H1 (cell line): ENCODE data around the gene ENOX2. TPM values are rescaled to one million over a fixed set of nuclear protein-coding genes. Genes with fewer than 3 reads are reported as not detected.

Source experiments
- CTCF ChIA-PET: fragments of 300-600 bp; sonication (Branson Sonifier 250); formaldehyde crosslinking; loops from one replicate; lab custom pipeline; 2021; ENCODE audit not compliant: partially characterized antibody; lab: Charles Lee
- POLR2A ChIA-PET: fragments of 300-600 bp; sonication (Branson Sonifier 250); formaldehyde crosslinking; loops from one replicate; lab custom pipeline; 2021; ENCODE audit warnings: inconsistent platforms; ENCODE audit not compliant: partially characterized antibody; lab: Charles Lee
- DNase-seq, 2 experiments: peaks; one replicate each; pipeline versions ENCODE4 v3.0.0 to v3.0.0-alpha.2; 2010 to 2022; ENCODE audit warnings: low spot score in 2 of 2, low read depth in 1 of 2, mixed read lengths in 1 of 2
- FAIRE-seq: peaks from 2 replicates; lab custom pipeline; 2011; peaks lifted over from hg19 to GRCh38; lab: Jason Lieb, UNC
- H2AFZ ChIP-seq: 2 replicates; pipeline ENCODE4 v1.8.1; 2012; ENCODE audit warnings: low read length, inconsistent platforms
- H2AK5ac ChIP-seq: 2 replicates; pipeline ENCODE4 v1.6.1; 2013; ENCODE audit warnings: low read depth, low read length
- H2BK120ac ChIP-seq: replicated peaks from 2 replicates; pipeline ENCODE3; 2013; ENCODE audit warnings: low read depth, low read length, inconsistent platforms
- H2BK12ac ChIP-seq: 2 replicates; pipeline ENCODE4 v1.6.1; 2013; ENCODE audit warnings: low read depth, low read length
- H2BK15ac ChIP-seq: 2 replicates; pipeline ENCODE4 v1.6.1; 2013; ENCODE audit warnings: low read length
- H2BK20ac ChIP-seq: 2 replicates; pipeline ENCODE4 v1.6.1; 2013; ENCODE audit warnings: low read length
- H2BK5ac ChIP-seq: 2 replicates; pipeline ENCODE4 v1.6.1; 2013; ENCODE audit warnings: low read depth, low read length
- H3K14ac ChIP-seq: 2 replicates; pipeline ENCODE4 v1.6.1; 2013; ENCODE audit warnings: inconsistent platforms; ENCODE audit not compliant: insufficient read length
- H3K18ac ChIP-seq: 2 replicates; pipeline ENCODE4 v1.6.1; 2013; ENCODE audit warnings: low read length; ENCODE audit errors: extremely low read depth
- H3K23ac ChIP-seq: 2 replicates; pipeline ENCODE4 v1.6.1; 2013; ENCODE audit warnings: inconsistent platforms; ENCODE audit not compliant: insufficient read length
- H3K23me2 ChIP-seq: 2 replicates; pipeline ENCODE4 v1.6.1; 2013; ENCODE audit warnings: low read depth, low read length
- H3K27ac ChIP-seq: 2 replicates; pipeline ENCODE4 v1.6.1; 2011; ENCODE audit warnings: low read depth, low read length, inconsistent platforms
- H3K27me3 ChIP-seq, 4 experiments: replicated peaks in 1 of 4; 1 replicate in 1 of 4; 2 replicates in 3 of 4; pipeline versions ENCODE4 v1.6.1 to v1.8.1; 2011 to 2013; ENCODE audit warnings: low read length in 3 of 4, mild to moderate bottlenecking in 3 of 4, inconsistent platforms in 2 of 4, mixed read lengths in 2 of 4, moderate library complexity in 1 of 4; ENCODE audit not compliant: control insufficient read depth in 3 of 4, insufficient read depth in 3 of 4; ENCODE audit errors: extremely low read depth in 1 of 4
- H3K36me3 ChIP-seq, 4 experiments: 2 replicates each; pipeline versions ENCODE4 v1.6.1 to v1.8.1; 2011 to 2013; ENCODE audit warnings: mild to moderate bottlenecking in 4 of 4, low read length in 3 of 4, moderate library complexity in 2 of 4, control low read depth in 1 of 4, inconsistent platforms in 1 of 4; ENCODE audit not compliant: insufficient read depth in 4 of 4, control insufficient read depth in 2 of 4
- H3K4ac ChIP-seq: replicated peaks from 2 replicates; pipeline ENCODE3; 2013; ENCODE audit warnings: low read length, low read depth, mixed read lengths, inconsistent platforms; ENCODE audit not compliant: insufficient read length
- H3K4me1 ChIP-seq, 4 experiments: replicated peaks in 1 of 4; 1 replicate in 1 of 4; 2 replicates in 3 of 4; pipeline versions ENCODE4 v1.6.1 to v1.8.1; 2011 to 2013; ENCODE audit warnings: low read length in 3 of 4, inconsistent platforms in 2 of 4, mixed read lengths in 1 of 4; ENCODE audit not compliant: insufficient read depth in 4 of 4, control insufficient read depth in 3 of 4
- H3K4me2 ChIP-seq, 2 experiments: 2 replicates each; pipeline versions ENCODE4 v1.6.1 to v1.8.1; 2011 to 2013; ENCODE audit warnings: low read depth in 2 of 2, low read length in 2 of 2, control low read depth in 1 of 2, inconsistent platforms in 1 of 2, mild to moderate bottlenecking in 1 of 2; ENCODE audit not compliant: insufficient read depth in 1 of 2
- H3K4me3 ChIP-seq, 4 experiments: fragments of 200-600, 300-600 bp in 1 of 4; sonication (generic), shearing (Covaris generic), sonication (Bioruptor Twin) in 1 of 4; 2 replicates each; pipeline versions ENCODE4 v1.5.1 to v1.8.1; 2011 to 2016; ENCODE audit warnings: low read length in 4 of 4, low read depth in 3 of 4, control low read depth in 2 of 4, inconsistent platforms in 2 of 4, mild to moderate bottlenecking in 2 of 4, mixed read lengths in 1 of 4, moderate library complexity in 1 of 4; ENCODE audit not compliant: insufficient read depth in 2 of 4; ENCODE audit errors: extremely low read depth in 1 of 4
- H3K56ac ChIP-seq: replicated peaks from 2 replicates; pipeline ENCODE3; 2013; ENCODE audit warnings: low read depth, mild to moderate bottlenecking, mixed read lengths, low read length, inconsistent platforms; ENCODE audit not compliant: insufficient read length
- H3K79me1 ChIP-seq: 2 replicates; pipeline ENCODE4 v1.6.1; 2013; ENCODE audit warnings: low read depth, low read length, control low read depth
- H3K79me2 ChIP-seq, 2 experiments: 2 replicates each; pipeline versions ENCODE4 v1.6.1 to v1.8.1; 2012 to 2013; ENCODE audit warnings: low read length in 2 of 2, mild to moderate bottlenecking in 2 of 2, inconsistent platforms in 1 of 2; ENCODE audit not compliant: insufficient read depth in 2 of 2, control insufficient read depth in 1 of 2
- H3K9ac ChIP-seq, 4 experiments: replicated peaks in 1 of 4; 1 replicate in 1 of 4; 2 replicates in 3 of 4; pipeline versions ENCODE4 v1.6.1 to v1.8.1; 2011 to 2013; ENCODE audit warnings: low read depth in 3 of 4, low read length in 3 of 4, control low read depth in 2 of 4, mild to moderate bottlenecking in 2 of 4, moderate library complexity in 2 of 4, inconsistent platforms in 1 of 4; ENCODE audit errors: extremely low read depth in 1 of 4
- H3K9me3 ChIP-seq, 2 experiments: 2 replicates each; pipeline versions ENCODE4 v1.6.1 to v1.8.1; 2012 to 2013; ENCODE audit warnings: mild to moderate bottlenecking in 2 of 2, moderate library complexity in 2 of 2, control low read depth in 1 of 2, inconsistent platforms in 1 of 2, low read depth in 1 of 2, low read length in 1 of 2, mixed read lengths in 1 of 2; ENCODE audit not compliant: insufficient read depth in 2 of 2
- H4K20me1 ChIP-seq, 2 experiments: replicated peaks in 1 of 2; 2 replicates each; pipeline versions ENCODE3 to v1.8.1; 2011 to 2013; ENCODE audit warnings: inconsistent platforms in 2 of 2, low read length in 2 of 2, mild to moderate bottlenecking in 1 of 2; ENCODE audit not compliant: insufficient read depth in 2 of 2, control insufficient read depth in 1 of 2
- H4K5ac ChIP-seq: 2 replicates; pipeline ENCODE4 v1.6.1; 2013; ENCODE audit warnings: low read length, low read depth, mixed read lengths, inconsistent platforms; ENCODE audit not compliant: insufficient read length
- H4K8ac ChIP-seq: 2 replicates; pipeline ENCODE4 v1.8.0; 2013; ENCODE audit warnings: mild to moderate bottlenecking, moderate library complexity, low read length, inconsistent platforms; ENCODE audit not compliant: insufficient read depth; ENCODE audit errors: extremely low read depth
- H4K91ac ChIP-seq: replicated peaks from 2 replicates; pipeline ENCODE3; 2013; ENCODE audit warnings: low read length, mixed read lengths, inconsistent platforms; ENCODE audit not compliant: insufficient read length
- MAX ChIP-seq: IDR thresholded peaks from 2 replicates; pipeline ENCODE4 v1.6.1; 2012; ENCODE audit warnings: inconsistent platforms
- SIX5 ChIP-seq: IDR thresholded peaks from 2 replicates; pipeline ENCODE4 v1.6.1; 2011; ENCODE audit warnings: mild to moderate bottlenecking, low read depth, low read length
- TAF7 ChIP-seq: optimal IDR thresholded peaks from 2 replicates; pipeline ENCODE3; 2011; ENCODE audit warnings: low read depth, mild to moderate bottlenecking, inconsistent platforms, low read length, moderate library complexity, borderline replicate concordance
- USF2 ChIP-seq: IDR thresholded peaks from 2 replicates; pipeline ENCODE4 v1.6.1; 2011; ENCODE audit warnings: low read length, improper control_type of control experiment
- whole genome bisulfite sequencing, 2 experiments: shearing (Covaris generic) in 1 of 2; methylation state at CpG; one replicate each; pipeline versions ENCODE4 v1.1.6 to v1.1.7; 2013 to 2015; ENCODE audit warnings: low lambda C conversion rate in 2 of 2, mixed read lengths in 2 of 2, inconsistent platforms in 1 of 2, low coverage in 1 of 2, missing lambda C conversion rate in 1 of 2; ENCODE audit not compliant: insufficient replicate concordance in 2 of 2, insufficient coverage in 1 of 2, insufficient read length in 1 of 2; ENCODE audit errors: extremely low coverage in 1 of 2, missing lambda C conversion rate in 1 of 2; 5-methylcytosine and 5-hydroxymethylcytosine counted together
- polyA plus RNA-seq, 7 experiments: library from polyadenylated mRNA; depleted of rRNA in 3 of 7; stranded (reverse) in 5 of 7; unstranded in 2 of 7; fragments of >200 nt in 5 of 7; fragments of 200-250 nt in 2 of 7; gene quantifications; 1 replicate in 5 of 7; 2 replicates in 1 of 7; 4 replicates in 1 of 7; pipeline versions ENCODE4 v1.2.1 to v1.2.3, GENCODE V29; 2011 to 2013; ENCODE audit warnings: missing spikeins in 2 of 7, mixed read lengths in 2 of 7
- total RNA-seq: library from RNA; stranded (reverse); fragmentation: NEBNext Ultra II Directional; extraction: Animal tissue kit (Norgen Biotek cat#: 25700); gene quantifications from 2 replicates; pipeline ENCODE4 v1.2.1, GENCODE V29; 2021

Gene ENOX2
- total and polyA plus RNA-seq, 2 of the 8 experiments (the other 6 are each of a cell fraction or from before 2014, with no cell fraction given), result 4.5 to 12.3 TPM

GRCh38 chrX:130637591-130637990 is 265.4 kb downstream of the ENOX2 start:
- no peak overlapping the region for H4K5ac ChIP-seq
- no peak overlapping the region for H4K91ac ChIP-seq
- H3K27me3 ChIP-seq, result no peaks in the 10 kb centered on the region
- no peak overlapping the region for H3K9ac ChIP-seq
- no peak overlapping the region for H2BK15ac ChIP-seq
- no peak overlapping the region for H3K14ac ChIP-seq
- no peak overlapping the region for H3K4me2 ChIP-seq
- no peak overlapping the region for H2BK12ac ChIP-seq
- no peak overlapping the region for H2AFZ ChIP-seq
- no peaks in the 10 kb centered on the region for H3K9me3 ChIP-seq
- no peak overlapping the region for H2BK20ac ChIP-seq
- H3K4me3 ChIP-seq, result no peak overlapping the region
- no peak overlapping the region for H3K18ac ChIP-seq
- no peaks in the 10 kb centered on the region for H3K79me1 ChIP-seq
- H2BK5ac ChIP-seq, result no peak overlapping the region
- ChIA-PET POLR2A (no interaction called here), CTCF (interaction anchor here (0.6 to 1.3 kb wide), 2 partner anchors 18 to 62 kb away, joined by 3 read pairs; no protein-coding TSS in a partner anchor)
- no peak for DNase-seq
- H3K23me2 ChIP-seq, result no peaks in the 10 kb centered on the region
- H3K79me2 ChIP-seq, result no peaks in the 10 kb centered on the region
- peaks cover 0 to under 1% (median 0%) of the 10 kb centered on the region in 4 experiments; a peak in 2 of 7 replicates for H3K4me1 ChIP-seq
- no peak overlapping the region for H3K23ac ChIP-seq
- no peak overlapping the region for H2AK5ac ChIP-seq
- no peaks in the 10 kb centered on the region for H3K36me3 ChIP-seq
- H3K56ac ChIP-seq, result no peak overlapping the region
- TF ChIP-seq SIX5 (no peak), USF2 (no peak), MAX (no peak), TAF7 (no peak)
- 64% methylated on average over 2 of the region's 3 CpGs; no CpG with 5 or more reads in 1 of the 2 experiments for whole genome bisulfite sequencing, 2 experiments
- no peak overlapping the region for H2BK120ac ChIP-seq
- no peaks in the 10 kb centered on the region for H4K20me1 ChIP-seq
- no peak for FAIRE-seq
- H3K27ac ChIP-seq, result no peak overlapping the region
- H4K8ac ChIP-seq, result no peak overlapping the region
- H3K4ac ChIP-seq, result no peak overlapping the region
